ENCODE data around the gene SHISA7. TPM values are rescaled to one million over a fixed set of nuclear protein-coding genes. Genes with fewer than 3 reads are reported as not detected.
A peak's percentile ranks its signal among the peaks of the same experiment; 100 is the strongest.

SHISA7 gene
- total and polyA plus RNA-seq, 10 donors, result 0.03 to 0.27 TPM; not detected in 8

GRCh38 chr19:55468054-55468393 lies 24.9 kb upstream of the SHISA7 start:
- intact Hi-C loops (cut with DNase I; ENCODE audit: low total_unique reads), result no loop called here

GRCh38 chr19:55467236-55468053 lies 24.3 kb upstream of the SHISA7 start:
- peak; percentile 93 for DNase-seq
- Histone ChIP-seq H3K4me3 (no peak overlapping the region), H3K4me1 (peaks cover 0 to 17% (median 13%) of the 10 kb centered on the region in 6 donors), H3K36me3 (no peaks in the 10 kb centered on the region), H3K9me3 (no peaks in the 10 kb centered on the region), H3K27ac (peak overlapping the region in 1 of 8 donors; percentile 0), H3K27me3 (replicated peaks in 1 of 7) (no peaks in the 10 kb centered on the region)
- peak; percentile 87 to 100 (median 99) for TF ChIP-seq CTCF (IDR thresholded peaks at IDR 0.05 in 8 of 11, conservative IDR thresholded peaks at IDR 0.05 in 3 of 11)
- peak in 2 of 3 donors; percentile 57 to 70 for TF ChIP-seq POLR2AphosphoS5 (IDR thresholded peaks at IDR 0.05)
- no peak for TF ChIP-seq POLR2A (IDR thresholded peaks at IDR 0.05)
- intact Hi-C loops (cut with DNase I; ENCODE audit: low total_unique reads), result loop anchor here (2.0 kb wide), 1 partner anchor 37 kb away; no protein-coding TSS in a partner anchor
- 32 to 44% (median 39%) methylated on average over 22 to 29 of the region's 29 CpGs for WGBS, 5 donors

More at GRCh38 chr19:55468054-55468393, 24.9 kb upstream of the SHISA7 start:
- Histone ChIP-seq H3K4me3 (no peak overlapping the region), H3K4me1 (peaks cover 0 to 17% (median 8%) of the 10 kb centered on the region in 6 donors), H3K27me3 (replicated peaks in 1 of 7) (no peaks in the 10 kb centered on the region), H3K27ac (peak overlapping the region in 1 of 8 donors; percentile 0), H3K36me3 (no peaks in the 10 kb centered on the region), H3K9me3 (no peaks in the 10 kb centered on the region)
- no peak for DNase-seq
- WGBS, 5 donors, result 11 to 41% (median 21%) methylated on average over 4 of the region's 4 CpGs
- TF ChIP-seq CTCF (IDR thresholded peaks at IDR 0.05 in 8 of 11, conservative IDR thresholded peaks at IDR 0.05 in 3 of 11), result peak in 4 of 11 experiments; percentile 14 to 47 (median 29)
- TF ChIP-seq POLR2A (IDR thresholded peaks at IDR 0.05), result no peak
- TF ChIP-seq POLR2AphosphoS5 (IDR thresholded peaks at IDR 0.05), result no peak

- TF ChIP-seq CTCF (IDR thresholded peaks at IDR 0.05 in 8 of 11, conservative IDR thresholded peaks at IDR 0.05 in 3 of 11) (no peak), POLR2A (IDR thresholded peaks at IDR 0.05) (no peak), POLR2AphosphoS5 (IDR thresholded peaks at IDR 0.05) (no peak)
- intact Hi-C loops (cut with DNase I; ENCODE audit: low total_unique reads), result loop anchor here (2.0 kb wide), 1 partner anchor 39 kb away; no protein-coding TSS in a partner anchor
- Histone ChIP-seq H3K4me3 (no peak overlapping the region), H3K27ac (no peak overlapping the region), H3K9me3 (no peaks in the 10 kb centered on the region), H3K4me1 (peaks cover 0 to 24% (median 20%) of the 10 kb centered on the region in 6 donors), H3K27me3 (replicated peaks in 1 of 7) (no peaks in the 10 kb centered on the region), H3K36me3 (no peaks in the 10 kb centered on the region)
- DNase-seq, result no peak
- WGBS, 5 donors, result 66 to 95% (median 87%) methylated on average over 4 of the region's 4 CpGs
These were observed 23.1 kb upstream of the SHISA7 start for GRCh38 chr19:55466241-55466614.

All from spleen (tissue), 11 donors.